Activated CD8-positive, alpha-beta memory T cell treated with anti-CD3 and anti-CD28 coated beads, Interleukin-2, amount 10 ng/mL, durations not matched to agents 7 days and 5 days (primary cell): ENCODE results near the gene LRRC4B. TPM values are rescaled to one million over a fixed set of nuclear protein-coding genes. Genes with fewer than 3 reads are reported as not detected.
"Not testable (repeated sequence)": the region's sequence is repeated elsewhere in the genome, so short reads cannot be mapped to it uniquely, and the experiment has no call there.

ENCODE experiments used
- ATAC-seq: fragments of 150-1000 bp; cut with Tn5 transposase; one replicate; pipeline ENCODE4 v1.10.0; 2021; ENCODE audit warnings: moderate library complexity
- CTCF ChIA-PET: fragments of 350-600 bp; sonication (Branson Sonifier 250); formaldehyde crosslinking; loops from one replicate; lab custom pipeline; 2021; ENCODE audit warnings: antibody characterized with exemption; lab: Charles Lee
- DNase-seq: peaks from one replicate; pipeline ENCODE4 v3.0.0-alpha.2; 2020
- H3K27ac Mint-ChIP-seq: one replicate; pipeline ENCODE4 v1.8.0; 2021; ENCODE audit warnings: mild to moderate bottlenecking, mixed read lengths
- H3K27me3 Mint-ChIP-seq: one replicate; pipeline ENCODE4 v1.8.0; 2021; ENCODE audit warnings: mixed read lengths
- H3K36me3 Mint-ChIP-seq: one replicate; pipeline ENCODE4 v1.8.0; 2021; ENCODE audit warnings: mild to moderate bottlenecking, mixed read lengths
- H3K4me1 Mint-ChIP-seq: one replicate; pipeline ENCODE4 v1.8.0; 2021; ENCODE audit warnings: mixed read lengths
- H3K4me3 Mint-ChIP-seq: one replicate; pipeline ENCODE4 v1.8.0; 2021; ENCODE audit warnings: mild to moderate bottlenecking, moderate library complexity, mixed read lengths
- H3K9me3 Mint-ChIP-seq: one replicate; pipeline ENCODE4 v1.8.0; 2022; ENCODE audit warnings: low read depth, mixed read lengths
- total RNA-seq, 2 experiments: library from RNA; stranded (reverse); gene quantifications; one replicate each; pipeline ENCODE4 v1.2.3, GENCODE V29; 2021

Gene LRRC4B
- total RNA-seq, 2 experiments from 2014 or later, result not detected

DNA sequence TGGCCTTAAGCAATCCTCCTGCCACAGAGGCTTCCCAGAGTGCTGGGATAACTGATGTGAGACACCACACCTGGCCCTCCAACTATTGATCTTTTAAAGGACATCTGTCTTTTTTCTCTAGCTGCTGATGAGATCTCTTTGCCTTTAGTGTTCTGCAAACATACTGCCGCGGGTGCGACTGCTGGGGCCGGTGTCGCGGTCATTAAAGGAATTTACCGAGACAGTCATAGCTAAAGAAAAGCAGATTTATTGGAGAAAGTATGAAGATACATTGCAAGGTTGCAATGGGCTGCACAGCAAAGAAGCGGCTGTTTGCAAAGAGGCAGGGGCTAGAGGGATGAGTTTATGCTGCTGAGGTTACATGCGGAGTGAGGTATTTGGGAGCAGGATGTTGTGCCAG, 31.2 kb upstream of the LRRC4B start:
- ATAC-seq (no peak), DNase-seq (no peak)
- H3K9me3 Mint-ChIP-seq, result no peaks in the 10 kb centered on the region
- CTCF ChIA-PET, result no interaction called here
- peaks cover 16% of the 10 kb centered on the region for H3K27me3 Mint-ChIP-seq
- no peaks in the 10 kb centered on the region for H3K36me3 Mint-ChIP-seq
- no peak overlapping the region for H3K4me3 Mint-ChIP-seq
- H3K27ac Mint-ChIP-seq, result no peak overlapping the region
- no peaks in the 10 kb centered on the region for H3K4me1 Mint-ChIP-seq

GRCh38 chr19:50590191-50590590, 22.0 kb upstream of the LRRC4B start:
- H3K27ac Mint-ChIP-seq, result no peak overlapping the region
- H3K4me1 Mint-ChIP-seq, result no peaks in the 10 kb centered on the region
- ATAC-seq (no peak), DNase-seq (no peak)
- CTCF ChIA-PET, result no interaction called here
- H3K9me3 Mint-ChIP-seq, result no peaks in the 10 kb centered on the region
- H3K27me3 Mint-ChIP-seq, result no peaks in the 10 kb centered on the region
- no peaks in the 10 kb centered on the region for H3K36me3 Mint-ChIP-seq
- H3K4me3 Mint-ChIP-seq, result no peak overlapping the region

GRCh38 chr19:50581795-50582660, 13.8 kb upstream of the LRRC4B start:
- H3K27ac Mint-ChIP-seq, H3K9me3 Mint-ChIP-seq, H3K4me3 Mint-ChIP-seq, ATAC-seq, DNase-seq, H3K27me3 Mint-ChIP-seq, H3K4me1 Mint-ChIP-seq, CTCF ChIA-PET, H3K36me3 Mint-ChIP-seq: not testable (repeated sequence)

- no peak overlapping the region for H3K27ac Mint-ChIP-seq
- no peak overlapping the region for H3K4me3 Mint-ChIP-seq
- H3K36me3 Mint-ChIP-seq, result no peaks in the 10 kb centered on the region
- DNase-seq (no peak), ATAC-seq (no peak)
- no peaks in the 10 kb centered on the region for H3K4me1 Mint-ChIP-seq
- no peaks in the 10 kb centered on the region for H3K9me3 Mint-ChIP-seq
- CTCF ChIA-PET, result no interaction called here
- H3K27me3 Mint-ChIP-seq, result peaks cover 3% of the 10 kb centered on the region
These were observed 12.9 kb upstream of the LRRC4B start for GRCh38 chr19:50580970-50581634.

GRCh38 chr19:50580240-50580639, 12.0 kb upstream of the LRRC4B start:
- DNase-seq (no peak), ATAC-seq (no peak)
- Mint-ChIP-seq H3K27me3 (peaks cover 3% of the 10 kb centered on the region), H3K9me3 (no peaks in the 10 kb centered on the region), H3K27ac (no peak overlapping the region), H3K4me1 (no peaks in the 10 kb centered on the region), H3K36me3 (no peaks in the 10 kb centered on the region), H3K4me3 (no peak overlapping the region)
- CTCF ChIA-PET, result no interaction called here

- not testable (repeated sequence) for H3K9me3 Mint-ChIP-seq, H3K4me3 Mint-ChIP-seq, H3K4me1 Mint-ChIP-seq, ATAC-seq, H3K36me3 Mint-ChIP-seq, H3K27me3 Mint-ChIP-seq, H3K27ac Mint-ChIP-seq, DNase-seq
- CTCF ChIA-PET, result interaction anchor here (1.3 kb wide), 1 partner anchor 11 kb away, joined by 3 read pairs; no protein-coding TSS in a partner anchor
These were observed 8.5 kb upstream of the LRRC4B start for GRCh38 chr19:50576769-50577168.

- H3K4me3 Mint-ChIP-seq, result no peak overlapping the region
- H3K4me1 Mint-ChIP-seq, result no peaks in the 10 kb centered on the region
- H3K9me3 Mint-ChIP-seq, result no peaks in the 10 kb centered on the region
- no peak overlapping the region for H3K27ac Mint-ChIP-seq
- CTCF ChIA-PET, result interaction anchor here (2.0 kb wide), 1 partner anchor 18 kb away, joined by 6 read pairs; no protein-coding TSS in a partner anchor
- H3K36me3 Mint-ChIP-seq, result no peaks in the 10 kb centered on the region
- peaks cover 17% of the 10 kb centered on the region for H3K27me3 Mint-ChIP-seq
- no peak for DNase-seq
- no peak for ATAC-seq
These were observed 5.7 kb upstream of the LRRC4B start for GRCh38 chr19:50573741-50574461.

GRCh38 chr19:50570997-50571396, 2.8 kb upstream of the LRRC4B start:
- no peak for ATAC-seq
- Mint-ChIP-seq H3K36me3 (no peaks in the 10 kb centered on the region), H3K4me3 (no peak overlapping the region), H3K4me1 (no peaks in the 10 kb centered on the region), H3K27me3 (peaks cover 26% of the 10 kb centered on the region), H3K9me3 (no peaks in the 10 kb centered on the region), H3K27ac (no peak overlapping the region)
- CTCF ChIA-PET, result no interaction called here
- DNase-seq, result no peak

- ATAC-seq, result no peak
- Mint-ChIP-seq H3K36me3 (no peaks in the 10 kb centered on the region), H3K27ac (no peak overlapping the region), H3K4me3 (no peak overlapping the region), H3K27me3 (peaks cover 35% of the 10 kb centered on the region), H3K4me1 (peaks cover 2% of the 10 kb centered on the region), H3K9me3 (no peaks in the 10 kb centered on the region)
- CTCF ChIA-PET, result interaction anchor here (0.7 to 1.1 kb wide), 2 partner anchors 10 to 154 kb away, joined by 3 read pairs; no protein-coding TSS in a partner anchor
- no peak for DNase-seq
These were observed 1.8 kb upstream of the LRRC4B start for GRCh38 chr19:50569938-50570540.

DNA sequence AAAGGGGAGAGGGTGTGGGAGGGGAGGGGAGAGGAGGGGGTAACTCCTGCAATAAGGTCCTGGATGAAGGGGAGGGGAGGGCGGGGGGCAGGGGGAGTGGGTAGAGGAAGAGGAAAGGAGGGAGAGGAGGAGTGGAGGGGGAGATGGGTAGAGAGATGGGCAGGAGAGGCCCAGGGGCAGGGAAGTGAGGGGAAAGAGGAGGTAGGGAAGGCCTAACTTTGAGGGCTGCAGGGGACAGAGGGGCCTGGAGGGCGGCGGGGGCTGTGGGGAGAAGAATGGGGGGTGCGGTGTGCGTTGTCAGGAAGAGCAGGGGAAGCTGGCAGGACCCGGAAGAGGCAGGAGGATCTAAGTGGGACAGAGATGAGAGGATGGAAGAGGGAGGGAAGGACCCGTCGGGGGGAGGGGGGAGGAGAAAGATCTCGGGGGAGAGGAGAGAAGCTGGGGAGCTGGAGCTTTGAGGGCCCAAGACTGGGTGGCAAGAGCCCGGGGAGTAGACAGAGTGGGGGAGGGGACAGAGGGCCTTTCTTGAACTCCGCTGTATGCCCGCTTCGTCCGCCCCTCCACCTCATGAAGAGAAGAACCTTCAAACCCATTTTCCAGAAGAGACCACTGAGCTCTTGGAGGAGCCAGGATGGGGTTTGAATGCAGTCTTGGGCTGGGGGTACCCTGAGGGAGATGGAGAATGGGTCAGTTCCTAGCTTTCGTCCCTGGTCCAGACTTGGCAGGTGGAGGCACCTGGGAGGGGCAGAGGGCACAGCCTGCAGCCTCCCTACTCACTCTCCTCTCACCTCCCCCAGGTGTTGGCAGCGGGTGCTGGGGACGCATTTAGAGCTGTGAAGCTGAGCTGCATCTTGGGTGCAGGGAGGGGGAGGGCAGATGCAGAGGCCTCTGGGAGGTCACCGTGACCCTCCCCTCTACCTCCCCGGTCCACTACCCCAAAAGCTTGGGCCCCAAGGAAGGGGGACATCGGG, 778 bp upstream of the LRRC4B start:
- H3K4me1 Mint-ChIP-seq, result peaks cover 2% of the 10 kb centered on the region

DNA sequence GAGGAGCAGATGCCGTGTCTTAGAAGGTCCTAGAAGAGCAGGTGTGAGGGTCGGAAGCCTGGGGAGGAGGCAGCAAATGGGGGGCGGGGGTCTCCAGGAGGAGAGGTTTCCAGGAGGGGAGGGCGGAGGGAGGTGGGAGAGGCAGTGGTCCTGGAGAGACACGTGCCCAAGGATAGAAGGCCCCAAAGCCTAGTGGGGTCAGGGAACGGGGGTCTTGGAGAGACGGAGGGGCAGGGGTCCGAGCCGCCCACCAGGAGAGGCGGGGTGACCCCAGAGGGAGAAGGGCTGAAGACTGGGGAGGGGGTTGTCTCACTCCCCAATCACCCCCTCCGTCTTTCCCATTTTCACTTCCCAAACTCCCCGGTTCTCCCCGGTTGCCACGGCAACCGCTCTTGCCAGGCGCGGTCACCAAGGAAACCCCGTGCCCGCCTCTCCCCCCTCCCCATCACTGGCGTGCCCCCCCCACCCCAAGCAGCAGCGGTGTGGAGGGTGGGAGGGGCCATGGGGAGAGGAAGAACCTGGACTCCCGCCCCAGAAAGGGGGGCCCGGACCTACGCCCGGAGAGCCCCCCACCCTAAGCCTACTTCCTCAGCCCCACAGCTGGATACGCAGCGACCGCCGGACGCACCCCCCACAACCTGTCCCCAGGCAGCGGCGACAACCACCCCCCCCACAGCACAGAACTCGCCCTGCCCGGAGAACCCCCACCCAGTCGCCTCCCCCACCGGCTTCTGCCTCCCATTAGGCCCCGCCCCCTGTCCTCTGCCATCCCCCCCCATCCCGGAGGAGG, 988 bp downstream of the LRRC4B start:
- Mint-ChIP-seq H3K9me3 (no peaks in the 10 kb centered on the region), H3K36me3 (no peaks in the 10 kb centered on the region), H3K27ac (no peak overlapping the region), H3K4me3 (no peak overlapping the region), H3K4me1 (peaks cover 2% of the 10 kb centered on the region), H3K27me3 (peaks cover 52% of the 10 kb centered on the region)
- ATAC-seq (no peak), DNase-seq (no peak)
- CTCF ChIA-PET, result no interaction called here

More for the DNA sequence above, 778 bp upstream of the LRRC4B start:
- no peaks in the 10 kb centered on the region for H3K9me3 Mint-ChIP-seq
- H3K36me3 Mint-ChIP-seq, result no peaks in the 10 kb centered on the region
- no peak overlapping the region for H3K27ac Mint-ChIP-seq
- no peak overlapping the region for H3K4me3 Mint-ChIP-seq
- peaks cover 44% of the 10 kb centered on the region for H3K27me3 Mint-ChIP-seq
- CTCF ChIA-PET, result interaction anchor here (0.5 to 1.1 kb wide), 3 partner anchors 9 to 155 kb away, joined by 3 to 5 read pairs (median 3); no protein-coding TSS in a partner anchor
- no peak for ATAC-seq
- DNase-seq, result no peak
